ENCODE data around the gene CDK4.

The CDK4 gene

GRCh38 chr12:57723630-57723962 lies 28.5 kb downstream of the CDK4 start:
- TF ChIP-seq TEAD4 (IDR thresholded peaks at IDR 0.05) (no peak), TAF1 (IDR thresholded peaks at IDR 0.05; ENCODE audit: low read depth) (no peak), CEBPB (IDR thresholded peaks at IDR 0.05) (no peak), USF1 (IDR thresholded peaks at IDR 0.05) (no peak), REST (IDR thresholded peaks at IDR 0.05; ENCODE audit: low read depth) (no peak), MAX (IDR thresholded peaks at IDR 0.05) (no peak), TCF12 (IDR thresholded peaks at IDR 0.05; ENCODE audit: low read depth) (no peak), RAD21 (IDR thresholded peaks at IDR 0.05; ENCODE audit: low read depth) (no peak), YY1 (IDR thresholded peaks at IDR 0.05; ENCODE audit: low read depth) (no peak), FOXM1 (IDR thresholded peaks at IDR 0.05; ENCODE audit: borderline replicate concordance, low read depth) (no peak), CREB1 (IDR thresholded peaks at IDR 0.05; ENCODE audit: low read depth) (no peak), EGR1 (IDR thresholded peaks at IDR 0.05) (no peak), NFIC (IDR thresholded peaks at IDR 0.05) (no peak), ZBTB7A (IDR thresholded peaks at IDR 0.05; ENCODE audit: low read depth) (no peak), EP300 (IDR thresholded peaks at IDR 0.05; ENCODE audit: borderline replicate concordance) (no peak)

- no peak for TF ChIP-seq YY1 (IDR thresholded peaks at IDR 0.05; ENCODE audit: low read depth)
- no peak for TF ChIP-seq NFIC (IDR thresholded peaks at IDR 0.05)
- TF ChIP-seq CEBPB (IDR thresholded peaks at IDR 0.05), result no peak
- no peak for TF ChIP-seq RAD21 (IDR thresholded peaks at IDR 0.05; ENCODE audit: low read depth)
- TF ChIP-seq TCF12 (IDR thresholded peaks at IDR 0.05; ENCODE audit: low read depth), result no peak
- no peak for TF ChIP-seq USF1 (IDR thresholded peaks at IDR 0.05)
- TF ChIP-seq REST (IDR thresholded peaks at IDR 0.05; ENCODE audit: low read depth), result no peak
- no peak for TF ChIP-seq FOXM1 (IDR thresholded peaks at IDR 0.05; ENCODE audit: borderline replicate concordance, low read depth)
- no peak for TF ChIP-seq EGR1 (IDR thresholded peaks at IDR 0.05)
- no peak for TF ChIP-seq TAF1 (IDR thresholded peaks at IDR 0.05; ENCODE audit: low read depth)
These were observed 29.1 kb downstream of the CDK4 start for GRCh38 chr12:57722716-57723629.

GRCh38 chr12:57720606-57721595 lies 31.2 kb downstream of the CDK4 start:
- TF ChIP-seq USF1 (IDR thresholded peaks at IDR 0.05), result no peak
- no peak for TF ChIP-seq ZBTB7A (IDR thresholded peaks at IDR 0.05; ENCODE audit: low read depth)
- TF ChIP-seq CREB1 (IDR thresholded peaks at IDR 0.05; ENCODE audit: low read depth), result no peak
- TF ChIP-seq FOXM1 (IDR thresholded peaks at IDR 0.05; ENCODE audit: borderline replicate concordance, low read depth), result no peak
- TF ChIP-seq MAX (IDR thresholded peaks at IDR 0.05), result no peak
- no peak for TF ChIP-seq NFIC (IDR thresholded peaks at IDR 0.05)
- TF ChIP-seq YY1 (IDR thresholded peaks at IDR 0.05; ENCODE audit: low read depth), result no peak
- TF ChIP-seq TEAD4 (IDR thresholded peaks at IDR 0.05), result no peak
- no peak for TF ChIP-seq EP300 (IDR thresholded peaks at IDR 0.05; ENCODE audit: borderline replicate concordance)
- TF ChIP-seq RAD21 (IDR thresholded peaks at IDR 0.05; ENCODE audit: low read depth), result no peak

GRCh38 chr12:57719777-57720605 lies 32.1 kb downstream of the CDK4 start:
- no peak for TF ChIP-seq NFIC (IDR thresholded peaks at IDR 0.05)
- no peak for TF ChIP-seq TCF12 (IDR thresholded peaks at IDR 0.05; ENCODE audit: low read depth)
- no peak for TF ChIP-seq RAD21 (IDR thresholded peaks at IDR 0.05; ENCODE audit: low read depth)
- no peak for TF ChIP-seq CEBPB (IDR thresholded peaks at IDR 0.05)
